OCI-LY7 (cell line): ENCODE measurements around the gene L3MBTL3.

Experiments used
- EZH2phosphoT487 ChIP-seq: fragments of 200-600 bp; sonication (generic); IDR thresholded peaks from 2 replicates; pipeline ENCODE4 v1.6.1; 2018; ENCODE audit warnings: low read depth, borderline replicate concordance, mild to moderate bottlenecking, mixed run types, antibody characterized with exemption, low read length, moderate library complexity, mixed read lengths
- TF ChIP-seq, protein P1 (sequence below): fragments of 200-600 bp; sonication (generic); conservative IDR thresholded peaks from 2 replicates; pipeline ENCODE4 v1.5.1; 2014; ENCODE audit warnings: mild to moderate bottlenecking, antibody characterized with exemption, low read length, moderate library complexity, mixed read lengths

DNA sequence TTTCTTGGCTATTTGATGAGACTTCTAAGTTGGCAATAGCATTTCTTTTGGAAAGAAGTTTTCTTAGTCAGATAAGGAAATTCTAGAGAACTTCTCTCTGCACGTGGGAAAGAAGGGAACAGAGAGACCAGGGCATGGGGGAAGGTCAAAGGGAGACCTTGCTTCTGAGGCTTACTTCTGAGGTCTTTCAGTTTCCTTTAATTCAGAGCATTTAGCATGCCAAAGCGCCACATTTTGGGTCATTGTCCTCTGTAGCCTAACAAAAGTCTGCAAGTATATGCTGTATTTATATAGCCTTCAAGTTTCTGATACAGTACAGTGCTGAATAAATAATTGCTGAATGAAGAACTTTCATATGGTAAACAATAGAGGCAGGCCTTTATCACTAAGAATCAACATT lies 108.8 kb downstream of the L3MBTL3 start:
- TF ChIP-seq, protein P1, sequence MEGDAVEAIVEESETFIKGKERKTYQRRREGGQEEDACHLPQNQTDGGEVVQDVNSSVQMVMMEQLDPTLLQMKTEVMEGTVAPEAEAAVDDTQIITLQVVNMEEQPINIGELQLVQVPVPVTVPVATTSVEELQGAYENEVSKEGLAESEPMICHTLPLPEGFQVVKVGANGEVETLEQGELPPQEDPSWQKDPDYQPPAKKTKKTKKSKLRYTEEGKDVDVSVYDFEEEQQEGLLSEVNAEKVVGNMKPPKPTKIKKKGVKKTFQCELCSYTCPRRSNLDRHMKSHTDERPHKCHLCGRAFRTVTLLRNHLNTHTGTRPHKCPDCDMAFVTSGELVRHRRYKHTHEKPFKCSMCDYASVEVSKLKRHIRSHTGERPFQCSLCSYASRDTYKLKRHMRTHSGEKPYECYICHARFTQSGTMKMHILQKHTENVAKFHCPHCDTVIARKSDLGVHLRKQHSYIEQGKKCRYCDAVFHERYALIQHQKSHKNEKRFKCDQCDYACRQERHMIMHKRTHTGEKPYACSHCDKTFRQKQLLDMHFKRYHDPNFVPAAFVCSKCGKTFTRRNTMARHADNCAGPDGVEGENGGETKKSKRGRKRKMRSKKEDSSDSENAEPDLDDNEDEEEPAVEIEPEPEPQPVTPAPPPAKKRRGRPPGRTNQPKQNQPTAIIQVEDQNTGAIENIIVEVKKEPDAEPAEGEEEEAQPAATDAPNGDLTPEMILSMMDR, result no peak
- no peak for TF ChIP-seq EZH2phosphoT487
